ENCODE data around the gene PAPSS2.

PAPSS2 gene

GRCh38 chr10:87672551-87672950 lies 12.9 kb downstream of the PAPSS2 start:
- no peak for DNase-seq

DNA sequence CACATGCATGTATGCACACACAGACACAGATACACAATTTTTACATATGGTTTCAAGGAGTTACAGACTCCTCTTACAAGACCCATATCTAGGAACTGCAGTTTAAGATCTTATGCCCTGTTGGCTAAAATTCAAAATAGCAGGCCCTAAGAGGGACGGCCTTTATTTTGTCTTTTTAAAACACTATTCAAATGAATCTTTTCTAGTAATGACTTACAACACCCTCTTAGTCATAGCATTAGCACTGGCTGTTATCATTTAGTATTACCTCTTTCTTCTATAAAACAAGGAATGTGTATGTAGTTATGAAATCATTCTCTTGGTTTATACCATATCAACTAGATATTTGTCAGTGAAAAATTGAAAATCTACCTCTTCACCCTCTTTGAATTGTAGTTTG lies 15.3 kb downstream of the PAPSS2 start:
- no peak for DNase-seq

DNA sequence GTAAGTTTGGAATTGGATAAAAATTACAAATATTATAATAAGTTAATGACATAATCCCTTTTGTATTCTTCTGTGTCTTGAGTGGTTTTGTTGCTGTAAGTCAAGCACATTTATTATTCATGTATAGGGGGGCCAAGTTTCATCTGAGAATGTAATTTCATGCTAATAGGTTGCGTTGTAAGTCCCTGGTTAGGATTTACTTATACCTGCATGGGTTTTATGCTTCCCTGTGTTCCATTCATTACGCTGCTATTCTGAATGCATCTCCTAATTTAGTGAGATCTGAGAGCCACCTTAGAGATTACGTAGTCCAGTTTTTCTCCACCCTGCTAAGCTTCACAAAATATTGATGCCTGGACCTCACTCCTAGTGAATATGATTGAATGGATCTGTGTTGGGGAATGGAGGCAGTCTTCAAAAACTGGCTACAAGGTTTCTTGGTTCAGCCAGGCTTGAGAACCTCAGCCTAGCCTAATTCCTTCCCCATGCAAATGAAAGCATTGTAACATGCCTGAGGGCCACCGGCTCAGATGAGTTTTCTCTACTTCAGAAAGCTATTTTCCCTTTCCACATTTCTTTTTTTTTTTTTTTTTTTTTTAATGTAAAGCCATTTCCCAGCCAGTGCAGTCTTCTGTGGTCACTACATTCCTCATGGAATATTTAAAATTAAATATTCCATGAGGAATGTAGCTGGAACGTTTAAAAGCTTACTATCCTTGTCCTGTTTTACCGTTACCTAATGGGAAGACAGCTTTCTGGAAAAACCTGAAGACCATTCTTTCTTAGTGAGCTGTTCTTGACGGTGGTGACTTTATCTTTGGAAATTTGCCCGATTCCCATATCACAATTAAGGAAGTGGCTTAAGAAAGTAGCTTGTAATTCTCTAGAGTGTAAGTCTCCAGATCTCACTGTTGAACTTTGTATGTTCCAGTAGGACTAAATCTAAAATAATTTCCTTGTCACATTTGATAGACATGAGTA lies 16.0 kb downstream of the PAPSS2 start:
- no peak for DNase-seq

- no peak for DNase-seq
These were observed 17.9 kb downstream of the PAPSS2 start for GRCh38 chr10:87677595-87677994.

DNA sequence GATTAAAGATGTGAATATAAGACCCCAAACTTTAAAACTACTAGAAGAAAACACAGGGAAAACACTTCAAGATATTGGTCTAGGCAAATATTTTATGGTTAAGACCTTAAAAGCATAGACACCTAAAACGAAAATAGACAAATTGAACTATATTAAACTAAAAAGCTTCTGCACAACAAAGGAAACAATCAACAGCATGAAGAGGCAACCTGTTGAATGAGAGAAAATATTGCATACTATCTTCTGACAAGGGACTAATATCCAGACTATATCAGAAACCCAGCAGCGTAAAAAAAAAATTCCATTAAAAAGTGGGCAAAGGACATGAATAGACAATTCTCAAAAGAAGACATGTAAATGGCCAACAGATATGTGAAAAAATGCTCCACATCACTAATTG lies 18.6 kb downstream of the PAPSS2 start:
- DNase-seq, result no peak

- no peak for DNase-seq
These were observed 23.7 kb downstream of the PAPSS2 start for GRCh38 chr10:87683356-87683755.

DNA sequence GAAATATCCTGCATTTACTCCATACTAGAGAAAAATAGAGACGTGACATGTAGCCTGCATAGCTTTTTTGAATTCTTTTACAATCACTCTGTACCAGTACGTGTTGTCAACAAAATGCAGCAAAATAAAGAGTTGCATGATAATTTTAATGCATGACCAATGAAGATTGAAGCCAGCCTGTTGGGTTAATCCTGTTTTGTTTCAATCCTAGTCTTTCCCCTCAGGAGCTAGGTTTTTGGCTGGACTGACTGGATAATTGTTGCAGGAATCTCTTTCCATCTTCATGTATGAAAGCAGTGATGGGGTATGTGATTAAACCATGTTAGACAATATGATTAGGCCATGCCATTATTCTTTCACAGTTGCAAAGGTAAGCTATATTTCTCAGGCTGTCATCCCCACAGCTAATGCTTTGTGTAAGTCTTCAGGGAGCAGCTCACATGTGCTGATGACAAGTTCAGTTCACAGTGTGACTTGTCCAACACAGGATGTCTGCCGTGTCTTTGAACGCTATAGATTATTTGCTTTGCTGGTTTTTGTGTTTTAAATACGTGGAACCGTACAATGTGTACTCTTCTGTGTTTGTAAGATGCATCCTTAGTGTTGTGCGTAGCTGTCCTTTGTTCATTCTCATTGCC lies 24.4 kb downstream of the PAPSS2 start:
- no peak for DNase-seq

DNA sequence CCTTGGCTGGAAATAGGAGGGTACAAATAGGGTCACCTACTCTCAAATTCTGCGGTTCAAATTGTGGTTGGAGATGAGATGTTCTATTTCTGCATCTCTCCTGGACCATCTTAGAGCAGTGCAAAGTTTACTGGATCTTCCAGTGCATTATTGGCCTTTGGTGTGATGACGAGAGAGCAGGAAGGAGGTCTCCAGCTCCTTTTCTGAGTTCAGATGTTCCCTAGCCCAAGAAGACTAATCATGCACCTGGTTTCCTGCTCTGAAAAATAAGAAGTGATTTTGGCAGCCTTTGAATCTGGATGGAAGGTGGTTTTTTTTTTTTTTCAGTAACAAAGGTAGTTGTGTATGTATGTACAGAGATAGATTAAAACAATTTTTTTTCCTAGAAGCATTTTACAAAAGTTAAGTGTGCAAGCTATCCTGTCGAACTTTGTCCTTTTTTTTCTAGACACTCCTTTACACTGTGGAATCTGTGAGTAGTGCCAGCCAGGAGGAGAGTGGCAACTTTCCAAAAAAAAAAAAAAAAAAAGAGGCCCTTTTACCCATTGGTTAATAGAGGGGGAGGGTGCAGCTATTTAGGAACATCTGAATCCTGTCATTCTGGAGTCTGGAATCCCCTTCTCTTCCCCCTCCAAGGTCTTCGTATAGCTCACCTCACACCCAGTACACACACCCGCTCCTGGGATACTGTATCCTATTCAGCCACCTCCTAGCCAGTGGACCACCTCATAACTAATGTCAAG lies 26.3 kb downstream of the PAPSS2 start:
- DNase-seq, result no peak

DNA sequence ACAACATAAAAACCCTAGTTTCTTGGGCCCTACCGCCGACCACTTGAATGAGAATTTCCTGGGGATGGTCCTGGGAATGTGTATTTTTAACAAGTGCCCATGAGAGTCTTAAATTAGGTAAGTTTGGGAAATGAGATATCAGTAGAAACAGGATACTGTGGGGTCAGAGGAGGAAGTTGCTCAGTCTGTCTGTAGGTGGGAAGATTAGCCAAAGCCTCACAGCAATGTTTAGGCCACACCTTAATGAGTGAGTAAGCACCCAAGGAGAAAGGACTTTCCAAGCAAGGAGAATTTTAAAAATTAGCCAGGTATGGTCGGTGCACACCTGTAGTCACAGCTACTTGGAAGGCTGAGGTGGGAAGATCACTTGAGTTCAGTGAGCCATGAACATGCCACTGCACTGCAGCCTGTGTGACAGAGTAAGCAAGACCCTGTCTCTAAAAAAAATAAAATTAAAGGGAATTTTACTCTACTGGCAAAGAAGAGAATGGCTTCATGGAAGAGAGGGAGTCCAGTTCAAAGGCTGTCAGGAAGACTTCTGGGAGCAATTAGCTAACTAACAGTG lies 31.9 kb downstream of the PAPSS2 start:
- DNase-seq, result no peak

- DNase-seq, result no peak
These were observed 33.3 kb downstream of the PAPSS2 start for GRCh38 chr10:87692956-87693484.

GRCh38 chr10:87694011-87694794 lies 34.5 kb downstream of the PAPSS2 start:
- no peak for DNase-seq

GRCh38 chr10:87695074-87695473 lies 35.4 kb downstream of the PAPSS2 start:
- DNase-seq, result no peak

DNA sequence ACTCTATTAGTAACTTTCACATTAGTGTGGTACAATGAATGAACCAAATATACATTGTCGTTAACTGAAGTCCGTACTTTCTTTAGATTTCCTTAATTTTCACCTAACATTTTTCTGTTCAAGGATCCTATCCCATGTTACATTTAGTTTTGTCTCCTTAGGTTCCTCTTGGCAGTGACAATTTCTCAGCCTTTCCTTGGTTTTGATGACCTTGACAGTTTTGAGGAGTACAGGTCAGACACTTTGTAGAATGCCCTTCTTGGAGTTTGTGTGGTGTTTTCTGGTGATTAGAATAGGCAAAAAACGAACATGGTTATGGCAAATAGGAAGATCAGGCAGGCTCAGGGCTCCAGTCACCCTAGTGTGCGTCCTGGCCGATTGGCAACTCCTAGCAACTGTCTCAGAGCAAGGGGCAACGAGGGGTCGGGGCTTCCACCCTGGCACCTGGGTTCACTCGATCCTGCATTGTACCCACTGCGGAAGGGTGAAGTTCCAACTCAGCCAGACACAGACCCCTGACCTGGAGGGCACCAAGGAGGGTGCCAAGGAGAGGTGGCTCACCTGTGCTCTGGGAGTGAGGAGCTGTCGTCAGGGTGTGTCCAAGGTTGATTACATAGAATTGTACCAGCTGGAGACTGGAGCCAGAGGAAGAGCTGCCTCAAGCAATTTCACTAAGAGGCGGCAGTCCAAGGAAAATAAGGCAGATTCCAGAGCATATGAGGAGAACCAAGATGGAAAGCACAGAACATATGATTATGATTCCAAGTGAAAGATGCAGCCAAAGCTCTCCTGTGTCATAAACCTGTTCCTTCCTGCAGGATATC lies 37.5 kb downstream of the PAPSS2 start:
- DNase-seq, result no peak

- no peak for DNase-seq
These were observed 40.5 kb downstream of the PAPSS2 start for GRCh38 chr10:87700031-87700796.

- no peak for DNase-seq
These were observed 42.7 kb downstream of the PAPSS2 start for GRCh38 chr10:87702260-87702972.

DNA sequence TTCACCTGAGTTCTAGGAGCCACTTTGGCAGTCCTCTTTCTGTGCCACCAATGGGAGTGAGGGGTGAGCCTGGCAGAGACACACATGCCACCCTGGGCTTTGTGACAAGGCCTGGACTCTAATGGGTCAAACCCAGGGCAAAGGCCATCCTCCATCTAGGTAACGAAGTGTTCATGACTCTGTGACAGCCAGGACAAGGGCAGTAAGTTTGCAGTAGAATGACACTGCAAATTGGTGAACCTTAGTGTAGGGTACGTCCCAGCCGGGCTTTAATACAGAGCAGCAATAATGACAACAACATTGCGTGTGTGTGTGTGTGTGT lies 43.3 kb downstream of the PAPSS2 start:
- no peak for DNase-seq

- no peak for DNase-seq
These were observed 44.1 kb downstream of the PAPSS2 start for GRCh38 chr10:87703771-87704170.

DNA sequence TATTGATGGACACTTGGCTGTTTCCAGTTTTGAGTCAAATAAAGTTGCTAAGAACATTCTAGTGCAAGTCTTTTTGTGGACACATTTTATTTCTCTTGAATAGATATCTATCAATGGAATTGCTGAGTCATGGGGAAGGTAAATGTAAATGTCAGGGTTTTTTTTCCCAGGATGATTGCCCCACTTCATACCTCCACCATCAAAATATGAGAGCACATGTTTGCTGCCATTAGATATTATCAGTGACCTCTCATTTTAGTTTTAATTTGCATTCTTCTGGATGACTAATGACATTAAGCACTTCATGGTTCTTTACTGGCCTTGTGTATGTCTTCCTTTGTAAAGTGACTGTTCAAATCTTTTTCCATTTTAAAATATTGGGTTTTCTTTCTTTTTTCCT lies 45.7 kb downstream of the PAPSS2 start:
- no peak for DNase-seq

DNA sequence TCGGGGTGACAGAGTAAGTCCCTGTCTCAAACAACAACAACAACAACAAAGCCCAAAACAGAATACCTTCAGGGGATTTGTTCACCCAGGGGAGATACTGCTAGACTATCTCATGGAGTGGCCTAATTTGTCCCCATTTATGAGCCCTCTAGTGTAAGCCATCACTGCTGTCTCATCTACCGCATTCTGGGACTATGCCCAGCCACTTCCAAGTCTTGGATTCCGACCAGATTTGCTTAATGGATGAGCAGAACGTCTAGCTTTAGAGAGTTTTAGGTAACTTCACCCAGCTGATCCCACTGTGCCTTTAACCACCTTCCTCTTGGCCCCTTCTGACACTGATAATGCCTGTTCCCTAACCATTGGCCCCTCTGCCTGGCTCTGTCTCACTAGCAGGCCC lies 47.1 kb downstream of the PAPSS2 start:
- no peak for DNase-seq

DNA sequence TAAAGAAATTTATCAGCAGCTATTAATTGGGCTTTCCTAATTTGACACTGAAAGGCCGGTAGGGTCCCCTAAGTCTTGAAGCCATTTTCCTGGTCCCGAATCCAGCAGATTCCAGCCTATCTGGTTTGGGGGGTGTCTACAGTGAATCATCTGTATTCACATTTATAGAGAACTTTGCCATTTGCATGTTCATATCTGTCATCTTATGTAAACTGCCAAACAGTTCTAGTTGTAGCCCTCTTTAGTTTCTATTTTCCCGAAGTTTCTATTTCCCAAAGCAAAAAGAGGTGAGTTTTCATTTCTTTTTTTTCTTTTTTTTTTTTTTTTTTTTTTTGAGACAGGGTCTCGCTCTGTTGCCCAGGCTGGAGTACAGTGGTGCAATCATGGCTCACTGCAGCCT lies 47.6 kb downstream of the PAPSS2 start:
- no peak for DNase-seq

Data from COR-L47 (cell line).